K562 (cell line): ENCODE results near the gene TM9SF4. TPM values are rescaled to one million over a fixed set of nuclear protein-coding genes. Genes with fewer than 3 reads are reported as not detected.

Experiments used
- ATAC-seq: fragments of 200-7000 bp; cut with Tn5 transposase; 3 replicates; pipeline ENCODE4 v1.9.1; 2020; ENCODE audit warnings: moderate library complexity
- BruUV-seq: library from RNA; stranded (reverse); fragments of 400-500 nt; replicated peaks from 2 replicates; lab custom pipeline; 2021; lab: Mats Ljungman, UMichigan
- CTCF ChIA-PET: fragments of 300-600 bp; formaldehyde crosslinking; extraction: SDS; loops from one replicate; lab custom pipeline; 2021; ENCODE audit warnings: low intra/inter-chr PET ratio; lab: Yijun Ruan, JAX
- POLR2A ChIA-PET: fragments of 300-600, 350-650 bp; sonication (Branson Sonifier 250); formaldehyde crosslinking; extraction: SDS; loops from one replicate; lab custom pipeline; 2021; ENCODE audit warnings: antibody characterized with exemption, inconsistent platforms; lab: Yijun Ruan, JAX
- DNase-seq, 4 experiments: peaks; one replicate each; pipeline versions ENCODE4 v3.0.0 to v3.0.0-alpha.2; 2011 to 2018; ENCODE audit warnings: low spot score in 3 of 4, mixed read lengths in 3 of 4; ENCODE audit errors: extremely low read depth in 1 of 4
- FAIRE-seq: peaks from 2 replicates; lab custom pipeline; 2011; peaks lifted over from hg19 to GRCh38; lab: Jason Lieb, UNC
- H2AFZ ChIP-seq: 2 replicates; pipeline ENCODE4 v1.6.0; 2011; ENCODE audit warnings: low read depth, low read length, control low read depth, inconsistent platforms
- H3K27ac ChIP-seq: fragments of 200-600 bp; 3 replicates; pipeline ENCODE4 v1.8.0; 2011; ENCODE audit warnings: low read depth, mild to moderate bottlenecking, control low read depth, inconsistent platforms, low read length, moderate library complexity, mixed read lengths; ENCODE audit errors: extremely low read depth
- H3K27me3 ChIP-seq, 2 experiments: fragments of 300-600 bp in 1 of 2; 2 replicates in 1 of 2; 3 replicates in 1 of 2; pipeline versions ENCODE4 v1.6.0 to v1.8.0; 2011; ENCODE audit warnings: inconsistent platforms in 2 of 2, low read length in 2 of 2, mild to moderate bottlenecking in 1 of 2, mixed read lengths in 1 of 2, moderate library complexity in 1 of 2; ENCODE audit not compliant: control insufficient read depth in 2 of 2, insufficient read depth in 2 of 2
- H3K36me3 ChIP-seq: fragments of 300-600 bp; 3 replicates; pipeline ENCODE4 v1.8.0; 2011; ENCODE audit warnings: mild to moderate bottlenecking, low read length, inconsistent platforms; ENCODE audit not compliant: control insufficient read depth, insufficient read depth
- H3K4me1 ChIP-seq, 2 experiments: fragments of 200-600 bp in 1 of 2; replicated peaks in 1 of 2; 2 replicates in 1 of 2; 3 replicates in 1 of 2; pipeline versions ENCODE4 v1.5.1 to v1.8.0; 2011; ENCODE audit warnings: inconsistent platforms in 2 of 2, low read length in 2 of 2, mild to moderate bottlenecking in 1 of 2, mixed read lengths in 1 of 2, moderate library complexity in 1 of 2; ENCODE audit not compliant: control insufficient read depth in 2 of 2, insufficient read depth in 2 of 2
- H3K4me2 ChIP-seq: 2 replicates; pipeline ENCODE4 v1.6.1; 2011; ENCODE audit warnings: low read length, control low read depth, inconsistent platforms, mixed read lengths; ENCODE audit not compliant: insufficient read depth
- H3K4me3 ChIP-seq: fragments of 200-600 bp; sonication (generic), shearing (Covaris generic); 2 replicates; pipeline ENCODE4 v1.5.1; 2016; ENCODE audit warnings: control low read depth, inconsistent platforms
- H3K79me2 ChIP-seq: fragments of 200-600 bp; 3 replicates; pipeline ENCODE4 v1.8.0; 2011; ENCODE audit warnings: low read length, inconsistent platforms; ENCODE audit not compliant: control insufficient read depth, insufficient read depth
- H3K9ac ChIP-seq, 2 experiments: 2 replicates each; pipeline versions ENCODE4 v1.6.0 to v1.6.1; 2011; ENCODE audit warnings: low read depth in 2 of 2, low read length in 2 of 2, control low read depth in 1 of 2, inconsistent platforms in 1 of 2, mild to moderate bottlenecking in 1 of 2, mixed read lengths in 1 of 2; ENCODE audit not compliant: insufficient read depth in 1 of 2
- H3K9me1 ChIP-seq: one replicate; pipeline ENCODE4 v1.6.0; 2011; ENCODE audit warnings: inconsistent platforms, mild to moderate bottlenecking, low read length, moderate library complexity; ENCODE audit not compliant: control insufficient read depth, insufficient read depth
- H3K9me3 ChIP-seq: replicated peaks from 2 replicates; pipeline ENCODE4 v1.5.1; 2011; ENCODE audit warnings: low read depth, low read length, inconsistent platforms; ENCODE audit not compliant: control insufficient read depth, insufficient read depth
- H4K20me1 ChIP-seq: replicated peaks from 2 replicates; pipeline ENCODE4 v1.6.1; 2011; ENCODE audit warnings: low read length, inconsistent platforms, mixed read lengths; ENCODE audit not compliant: control insufficient read depth, insufficient read depth
- BRCA1 ChIP-seq, 2 experiments: fragments of 450-650 bp in 1 of 2; sonication (generic) in 1 of 2; formaldehyde crosslinking in 1 of 2; IDR thresholded peaks; 2 replicates each; pipeline versions ENCODE4 v1.5.0 to v1.6.1; 2017 to 2020; ENCODE audit warnings: mild to moderate bottlenecking in 1 of 2, missing genetic modification reagents in 1 of 2
- CBX5 ChIP-seq: IDR thresholded peaks from 2 replicates; pipeline ENCODE4 v1.6.1; 2014; ENCODE audit warnings: low read depth, borderline replicate concordance
- EZH2 ChIP-seq: IDR thresholded peaks from 2 replicates; pipeline ENCODE4 v1.6.1; 2012; ENCODE audit warnings: low read depth, mild to moderate bottlenecking, inconsistent platforms, low read length, borderline replicate concordance
- NFIC ChIP-seq: fragments of 450-650 bp; IDR thresholded peaks from 2 replicates; pipeline ENCODE4 v1.6.1; 2017; ENCODE audit warnings: mild to moderate bottlenecking, inconsistent platforms
- NR1H2 ChIP-seq: sonication (generic); formaldehyde crosslinking; IDR thresholded peaks from 2 replicates; pipeline ENCODE4 v1.4.0; 2020; ENCODE audit warnings: mild to moderate bottlenecking, missing genetic modification reagents
- WGBS: fragments of 100-300 bp; shearing (Covaris generic); methylation state at CpG from one replicate; pipeline ENCODE4 v1.1.6; 2016; ENCODE audit warnings: low coverage, mixed read lengths; ENCODE audit not compliant: insufficient coverage; ENCODE audit errors: missing lambda C conversion rate; 5-methylcytosine and 5-hydroxymethylcytosine counted together
- in situ Hi-C: fragments of 300-500 bp; cut with MboI; formaldehyde crosslinking; loops from 4 replicates; pipeline ENCODE4 v1.15.0; 2018; ENCODE audit warnings: inconsistent platforms, mixed read lengths
- intact Hi-C: fragments of 100-400 bp; cut with micrococcal nuclease; formaldehyde crosslinking; loops from 2 replicates; pipeline ENCODE4 v1.14.2; 2022
- polyA plus RNA-seq, 8 experiments: library from polyadenylated mRNA; depleted of rRNA in 4 of 8; stranded (reverse) in 5 of 8; unstranded in 3 of 8; fragments of >200 nt; fragmentation: Nextera tagmentation in 2 of 8; fragmentation: Illumina TruSeq in 1 of 8; extraction: Ambion mirVana in 2 of 8; extraction: Trizol in 1 of 8; gene quantifications; 2 replicates each; pipeline versions ENCODE4 v1.2.1 to v1.2.3, GENCODE V29; 2011 to 2014; ENCODE audit warnings: inconsistent platforms in 1 of 8, missing spikeins in 1 of 8
- total RNA-seq, 7 experiments: library from RNA; depleted of rRNA in 6 of 7; stranded (reverse); fragments of >200 nt in 6 of 7; fragmentation: Illumina TruSeq in 2 of 7; extraction: Trizol in 2 of 7; gene quantifications; 2 replicates each; pipeline versions ENCODE4 v1.2.1 to v1.2.3, GENCODE V29; 2011 to 2021; ENCODE audit warnings: low replicate concordance in 1 of 7
- TF ChIP-seq, protein P1 (sequence below): fragments of 250-450 bp; sonication (Bioruptor Pico); IDR thresholded peaks from 2 replicates; pipeline ENCODE4 v1.4.0; 2020; ENCODE audit warnings: mild to moderate bottlenecking, moderate library complexity

TM9SF4 gene
- total and polyA plus RNA-seq, 9 of the 15 experiments (the other 6 are each of a cell fraction or from before 2014, with no cell fraction given) = 14.5 to 46.3 (median 26.9) TPM

GRCh38 chr20:32199006-32199405, 89.5 kb downstream of the TM9SF4 start:
- Histone ChIP-seq H3K4me2 (no peak overlapping the region), H3K27me3 (no peaks in the 10 kb centered on the region), H3K36me3 (peaks cover 93% of the 10 kb centered on the region), H3K79me2 (peaks cover 43% of the 10 kb centered on the region), H3K27ac (no peak overlapping the region; the same call in 2 of the 3 replicates), H2AFZ (no peak overlapping the region), H3K9ac (0 out of 4 replicates have a peak overlapping the region, but pooled peaks of 1 of the 2 experiments have one; percentile 11), H3K4me1 (peaks cover 0 to 5% of the 10 kb centered on the region in 2 experiments; a peak in 2 of 5 replicates), H3K4me3 (no peak overlapping the region), H4K20me1 (peaks cover 19% of the 10 kb centered on the region), H3K9me3 (no peaks in the 10 kb centered on the region), H3K9me1 (no peaks in the 10 kb centered on the region)
- in situ Hi-C loops = no loop called here
- ChIA-PET CTCF (no interaction called here), POLR2A (no interaction called here)
- DNase-seq (no peak), ATAC-seq (no peak), FAIRE-seq (no peak)
- intact Hi-C loops = no loop called here
- WGBS = 89% methylated on average over 4 of the region's 4 CpGs
- TF ChIP-seq, protein P1, sequence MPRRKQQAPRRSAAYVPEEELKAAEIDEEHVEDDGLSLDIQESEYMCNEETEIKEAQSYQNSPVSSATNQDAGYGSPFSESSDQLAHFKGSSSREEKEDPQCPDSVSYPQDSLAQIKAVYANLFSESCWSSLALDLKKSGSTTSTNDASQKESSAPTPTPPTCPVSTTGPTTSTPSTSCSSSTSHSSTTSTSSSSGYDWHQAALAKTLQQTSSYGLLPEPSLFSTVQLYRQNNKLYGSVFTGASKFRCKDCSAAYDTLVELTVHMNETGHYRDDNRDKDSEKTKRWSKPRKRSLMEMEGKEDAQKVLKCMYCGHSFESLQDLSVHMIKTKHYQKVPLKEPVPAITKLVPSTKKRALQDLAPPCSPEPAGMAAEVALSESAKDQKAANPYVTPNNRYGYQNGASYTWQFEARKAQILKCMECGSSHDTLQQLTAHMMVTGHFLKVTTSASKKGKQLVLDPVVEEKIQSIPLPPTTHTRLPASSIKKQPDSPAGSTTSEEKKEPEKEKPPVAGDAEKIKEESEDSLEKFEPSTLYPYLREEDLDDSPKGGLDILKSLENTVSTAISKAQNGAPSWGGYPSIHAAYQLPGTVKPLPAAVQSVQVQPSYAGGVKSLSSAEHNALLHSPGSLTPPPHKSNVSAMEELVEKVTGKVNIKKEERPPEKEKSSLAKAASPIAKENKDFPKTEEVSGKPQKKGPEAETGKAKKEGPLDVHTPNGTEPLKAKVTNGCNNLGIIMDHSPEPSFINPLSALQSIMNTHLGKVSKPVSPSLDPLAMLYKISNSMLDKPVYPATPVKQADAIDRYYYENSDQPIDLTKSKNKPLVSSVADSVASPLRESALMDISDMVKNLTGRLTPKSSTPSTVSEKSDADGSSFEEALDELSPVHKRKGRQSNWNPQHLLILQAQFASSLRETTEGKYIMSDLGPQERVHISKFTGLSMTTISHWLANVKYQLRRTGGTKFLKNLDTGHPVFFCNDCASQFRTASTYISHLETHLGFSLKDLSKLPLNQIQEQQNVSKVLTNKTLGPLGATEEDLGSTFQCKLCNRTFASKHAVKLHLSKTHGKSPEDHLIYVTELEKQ (CRISPR knock-in tag) = no peak
- TF ChIP-seq EZH2 = no peak
- no peak for TF ChIP-seq NR1H2 (CRISPR knock-in tag)
- no peak for TF ChIP-seq CBX5
- TF ChIP-seq NFIC = no peak
- no peak for TF ChIP-seq BRCA1 (IDR thresholded peaks at IDR 0.05)
- no peak for TF ChIP-seq BRCA1 (CRISPR knock-in tag; IDR thresholded peaks at IDR 0.05)
- no TSS peak for BruUV-seq
